HEK293T (cell line): ENCODE measurements around the gene LSM14B.

Experiments
- CTCF ChIA-PET: fragments of 350-600 bp; formaldehyde crosslinking; extraction: SDS; loops from one replicate; lab custom pipeline; 2021; ENCODE audit warnings: antibody characterized with exemption, inconsistent platforms; lab: Yijun Ruan, JAX
- POLR2A ChIA-PET: fragments of 350-600 bp; formaldehyde crosslinking; extraction: SDS; loops from one replicate; lab custom pipeline; 2020; ENCODE audit warnings: antibody characterized with exemption, inconsistent platforms; lab: Yijun Ruan, JAX
- DNase-seq: peaks from one replicate; pipeline ENCODE4 v3.0.0; 2012; ENCODE audit warnings: mixed read lengths; ENCODE audit errors: extremely low spot score
- ARNT ChIP-seq: fragments of 450-650 bp; IDR thresholded peaks from 2 replicates; pipeline ENCODE4 v1.6.1; 2017; ENCODE audit warnings: mild to moderate bottlenecking
- BHLHE40 ChIP-seq: fragments of 450-650 bp; IDR thresholded peaks from 2 replicates; pipeline ENCODE4 v1.6.1; 2016; ENCODE audit warnings: mild to moderate bottlenecking, moderate library complexity, borderline replicate concordance
- CTBP1 ChIP-seq: fragments of 450-650 bp; IDR thresholded peaks from 2 replicates; pipeline ENCODE4 v1.6.1; 2016; ENCODE audit warnings: borderline replicate concordance
- ELF4 ChIP-seq: fragments of 450-650 bp; IDR thresholded peaks from 2 replicates; pipeline ENCODE4 v1.6.1; 2017; ENCODE audit warnings: antibody characterized with exemption
- FOXA1 ChIP-seq: fragments of 450-650 bp; IDR thresholded peaks from 2 replicates; pipeline ENCODE4 v1.6.1; 2016; ENCODE audit warnings: mild to moderate bottlenecking
- FOXK2 ChIP-seq: fragments of 450-650 bp; IDR thresholded peaks from 2 replicates; pipeline ENCODE4 v1.6.1; 2016; ENCODE audit warnings: mild to moderate bottlenecking
- FOXM1 ChIP-seq: fragments of 450-650 bp; IDR thresholded peaks from 2 replicates; pipeline ENCODE4 v1.6.1; 2017; ENCODE audit warnings: mild to moderate bottlenecking, borderline replicate concordance
- HDGF ChIP-seq: fragments of 450-650 bp; IDR thresholded peaks from 2 replicates; pipeline ENCODE4 v1.6.1; 2017; ENCODE audit warnings: antibody characterized with exemption, borderline replicate concordance
- L3MBTL2 ChIP-seq: fragments of 450-650 bp; conservative IDR thresholded peaks from 2 replicates; pipeline ENCODE4 v1.6.1; 2016; ENCODE audit warnings: mild to moderate bottlenecking
- LEF1 ChIP-seq: fragments of 450-650 bp; IDR thresholded peaks from 2 replicates; pipeline ENCODE4 v1.6.1; 2017; ENCODE audit warnings: mild to moderate bottlenecking, borderline replicate concordance
- NFRKB ChIP-seq: fragments of 450-650 bp; IDR thresholded peaks from 2 replicates; pipeline ENCODE4 v1.6.1; 2016; ENCODE audit warnings: mild to moderate bottlenecking, moderate library complexity
- PKNOX1 ChIP-seq: fragments of 450-650 bp; IDR thresholded peaks from 2 replicates; pipeline ENCODE4 v1.6.1; 2016
- SP1 ChIP-seq: fragments of 450-650 bp; IDR thresholded peaks from 2 replicates; pipeline ENCODE4 v1.6.1; 2017
- SUZ12 ChIP-seq: fragments of 450-650 bp; IDR thresholded peaks from 2 replicates; pipeline ENCODE4 v1.6.1; 2016; ENCODE audit warnings: mild to moderate bottlenecking
- TARDBP ChIP-seq: fragments of 450-650 bp; IDR thresholded peaks from 2 replicates; pipeline ENCODE4 v1.6.1; 2016
- ZNF384 ChIP-seq: fragments of 450-650 bp; IDR thresholded peaks from 2 replicates; pipeline ENCODE4 v1.6.1; 2016

The LSM14B gene

GRCh38 chr20:62161347-62161746, 39.1 kb downstream of the LSM14B start:
- ChIA-PET POLR2A (no interaction called here), CTCF (no interaction called here)
- no peak for DNase-seq
- TF ChIP-seq BHLHE40 (no peak), NFRKB (no peak), FOXA1 (no peak), ZNF384 (no peak)

GRCh38 chr20:62162765-62163484, 40.6 kb downstream of the LSM14B start:
- TF ChIP-seq BHLHE40 (no peak), SP1 (no peak), FOXA1 (no peak), ARNT (no peak), L3MBTL2 (no peak), ELF4 (no peak), SUZ12 (no peak), FOXM1 (no peak), HDGF (no peak), CTBP1 (no peak), PKNOX1 (no peak), FOXK2 (no peak), ZNF384 (no peak), LEF1 (no peak), TARDBP (no peak), NFRKB (no peak)
- CTCF ChIA-PET = no interaction called here
- no peak for DNase-seq
- POLR2A ChIA-PET = no interaction called here

- CTCF ChIA-PET = no interaction called here
- TF ChIP-seq HDGF (no peak), ZNF384 (no peak), L3MBTL2 (no peak), FOXM1 (no peak), CTBP1 (no peak), FOXK2 (no peak), PKNOX1 (no peak), LEF1 (no peak), ARNT (no peak), BHLHE40 (no peak), ELF4 (no peak), NFRKB (no peak), SUZ12 (no peak), SP1 (no peak), TARDBP (no peak), FOXA1 (no peak)
- DNase-seq = no peak
- POLR2A ChIA-PET = no interaction called here
Observed at GRCh38 chr20:62163485-62163865, 41.2 kb downstream of the LSM14B start.

GRCh38 chr20:62163986-62164762, 41.9 kb downstream of the LSM14B start:
- POLR2A ChIA-PET = no interaction called here
- TF ChIP-seq HDGF (no peak), LEF1 (no peak), NFRKB (no peak), ELF4 (no peak), PKNOX1 (no peak), L3MBTL2 (no peak), ARNT (no peak), SUZ12 (no peak), BHLHE40 (no peak), SP1 (no peak), TARDBP (no peak), FOXA1 (no peak), CTBP1 (no peak), FOXK2 (no peak)
- CTCF ChIA-PET = no interaction called here
- no peak for DNase-seq

DNA sequence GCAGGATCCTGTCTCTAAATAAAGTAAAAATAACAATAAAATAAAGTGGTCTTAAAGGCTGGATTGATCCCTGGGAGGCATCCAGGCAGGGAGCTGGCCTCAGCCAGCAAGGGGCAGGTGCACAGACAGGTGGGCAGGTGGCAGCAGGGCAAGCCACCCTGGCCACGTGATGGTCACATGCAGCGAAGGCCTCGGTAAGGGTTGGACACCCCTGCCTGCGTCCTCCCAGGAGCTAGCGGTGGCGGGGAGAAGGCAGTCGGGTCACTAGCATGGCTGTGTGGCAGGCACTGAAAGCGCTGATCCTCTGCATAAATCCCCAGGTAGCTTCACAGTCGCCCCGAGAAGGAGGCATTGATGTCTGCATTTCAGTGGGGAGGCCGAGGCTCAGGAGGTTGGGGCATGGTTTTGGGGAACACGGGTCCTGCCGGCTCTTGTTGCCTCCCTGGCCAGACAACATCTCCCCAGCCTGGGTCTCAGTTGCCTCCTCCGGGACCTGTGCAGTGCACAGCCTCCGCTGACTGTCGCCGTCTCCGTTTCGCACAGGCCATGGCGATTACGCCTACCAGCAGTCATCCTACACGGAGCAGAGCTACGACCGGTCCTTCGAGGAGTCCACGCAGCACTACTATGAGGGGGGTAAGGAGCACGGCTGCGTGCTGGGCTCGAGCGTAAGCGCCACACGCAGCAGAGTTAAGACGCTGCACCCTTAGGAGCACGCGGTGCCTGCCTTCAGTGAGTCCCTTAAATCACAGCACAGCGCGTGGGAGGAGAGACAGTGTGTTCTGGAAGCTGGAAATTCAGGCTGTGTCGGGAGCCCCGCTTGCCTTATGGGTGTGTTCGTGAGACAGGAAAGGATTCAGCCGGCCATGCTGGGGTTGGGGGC, 42.8 kb downstream of the LSM14B start:
- ChIA-PET POLR2A (interaction anchor here (1.6 kb wide), 1 partner anchor 154 kb away, joined by 4 read pairs; no protein-coding TSS in a partner anchor), CTCF (interaction anchor here (2.5 kb wide), 1 partner anchor 9 kb away, joined by 12 read pairs; no protein-coding TSS in a partner anchor)
- no peak for TF ChIP-seq SUZ12
- TF ChIP-seq BHLHE40 = no peak
- TF ChIP-seq ELF4 = no peak
- no peak for TF ChIP-seq FOXM1
- no peak for TF ChIP-seq CTBP1
- no peak for TF ChIP-seq ARNT
- no peak for TF ChIP-seq L3MBTL2
- TF ChIP-seq LEF1 = no peak
- DNase-seq = no peak
